IPS-NIHi11 (cell line): ENCODE data around the gene P2RY2.

Experiments
- DNase-seq: peaks from one replicate; pipeline ENCODE4 v3.0.0; 2012; ENCODE audit warnings: mixed read lengths, low spot score

P2RY2 gene

GRCh38 chr11:73218106-73218829, at the start of gene P2RY2:
Gene P2RY2, plus strand, starts transcription at chr11:73218281. Its CDS starts 15,879 bp downstream, at chr11:73234160.
- DNase-seq, result peak; percentile 91

- DNase-seq, result no peak
Observed at GRCh38 chr11:73168925-73169579, 49.0 kb upstream of the P2RY2 start.

- DNase-seq, result no peak
Observed at GRCh38 chr11:73170140-73170539, 47.9 kb upstream of the P2RY2 start.

GRCh38 chr11:73171436-73172161, 46.5 kb upstream of the P2RY2 start:
- no peak for DNase-seq

GRCh38 chr11:73172992-73173656, 45.0 kb upstream of the P2RY2 start:
- no peak for DNase-seq

- DNase-seq, result no peak
Observed at GRCh38 chr11:73173755-73174494, 44.2 kb upstream of the P2RY2 start.

GRCh38 chr11:73174495-73174791, 43.6 kb upstream of the P2RY2 start:
- no peak for DNase-seq

GRCh38 chr11:73175551-73176144, 42.4 kb upstream of the P2RY2 start:
- no peak for DNase-seq

GRCh38 chr11:73176145-73176873, 41.8 kb upstream of the P2RY2 start:
- no peak for DNase-seq

GRCh38 chr11:73176874-73177155, 41.3 kb upstream of the P2RY2 start:
- DNase-seq, result no peak

- DNase-seq, result no peak
Observed at GRCh38 chr11:73177380-73177777, 40.7 kb upstream of the P2RY2 start.

GRCh38 chr11:73177778-73178539, 40.1 kb upstream of the P2RY2 start:
- peak; percentile 90 for DNase-seq

- no peak for DNase-seq
Observed at GRCh38 chr11:73178681-73179080, 39.4 kb upstream of the P2RY2 start.

GRCh38 chr11:73182824-73183321, 35.2 kb upstream of the P2RY2 start:
- DNase-seq, result no peak

GRCh38 chr11:73184953-73185671, 33.0 kb upstream of the P2RY2 start:
- peak; percentile 80 for DNase-seq

GRCh38 chr11:73185680-73186293, 32.3 kb upstream of the P2RY2 start:
- no peak for DNase-seq

- DNase-seq, result no peak
Observed at GRCh38 chr11:73186294-73186850, 31.7 kb upstream of the P2RY2 start.

GRCh38 chr11:73186886-73187285, 31.2 kb upstream of the P2RY2 start:
- no peak for DNase-seq

- DNase-seq, result peak; percentile 53
Observed at GRCh38 chr11:73187854-73188253, 30.2 kb upstream of the P2RY2 start.
